NOMO-1 treated with dmso at 0.1 percent for 144 hours (cell line): ENCODE measurements around the gene DGUOK.
"Not testable (repeated sequence)": the region's sequence is repeated elsewhere in the genome, so short reads cannot be mapped to it uniquely, and the experiment has no call there.

Experiments
- DNase-seq: peaks from one replicate; lab custom pipeline; 2025; ENCODE audit not compliant: unreplicated experiment; lab: John Stamatoyannopoulos, UW

Gene DGUOK

GRCh38 chr2:73920577-73921545, 5.8 kb upstream of the DGUOK start:
- peak; percentile 5 for DNase-seq

GRCh38 chr2:73921581-73921980, 5.1 kb upstream of the DGUOK start:
- no peak for DNase-seq

- no peak for DNase-seq
Observed at GRCh38 chr2:73922681-73923080, 4.0 kb upstream of the DGUOK start.

- no peak for DNase-seq
Observed at GRCh38 chr2:73925033-73925704, 1.5 kb upstream of the DGUOK start.

- no peak for DNase-seq
Observed at GRCh38 chr2:73925853-73926492, 707 bp upstream of the DGUOK start.

GRCh38 chr2:73927344-73927743, 664 bp downstream of the DGUOK start:
- DNase-seq: no peak

GRCh38 chr2:73928963-73929347, 2.3 kb downstream of the DGUOK start:
- no peak for DNase-seq

- DNase-seq: no peak
Observed at GRCh38 chr2:73930386-73930785, 3.7 kb downstream of the DGUOK start.

GRCh38 chr2:73931531-73932500, 5.1 kb downstream of the DGUOK start:
- no peak for DNase-seq

- DNase-seq: no peak
Observed at GRCh38 chr2:73933194-73933593, 6.5 kb downstream of the DGUOK start.

- DNase-seq: no peak
Observed at GRCh38 chr2:73935641-73936040, 9.0 kb downstream of the DGUOK start.

GRCh38 chr2:73937103-73937885, 10.6 kb downstream of the DGUOK start:
- no peak for DNase-seq

- DNase-seq: no peak
Observed at GRCh38 chr2:73937899-73938298, 11.2 kb downstream of the DGUOK start.

GRCh38 chr2:73938718-73939352, 12.2 kb downstream of the DGUOK start:
- DNase-seq: no peak

- DNase-seq: no peak
Observed at GRCh38 chr2:73939419-73939818, 12.7 kb downstream of the DGUOK start.

- not testable (repeated sequence) for DNase-seq
Observed at GRCh38 chr2:73940066-73940465, 13.4 kb downstream of the DGUOK start.

- no peak for DNase-seq
Observed at GRCh38 chr2:73942664-73943063, 16.0 kb downstream of the DGUOK start.

- DNase-seq: no peak
Observed at GRCh38 chr2:73944714-73945113, 18.0 kb downstream of the DGUOK start.

- DNase-seq: no peak
Observed at GRCh38 chr2:73946215-73946614, 19.5 kb downstream of the DGUOK start.
